NCI-H748 treated with DMSO at 0.1 percent for 48 hours (cell line): ENCODE data around the gene ACTMAP.

ENCODE experiments used
- DNase-seq: peaks from one replicate; lab custom pipeline; 2025; lab: John Stamatoyannopoulos, UW

Gene ACTMAP

GRCh38 chr19:40693150-40693788 lies 57.0 kb downstream of the ACTMAP start:
- DNase-seq = no peak

GRCh38 chr19:40692212-40692551 lies 58.1 kb downstream of the ACTMAP start:
- DNase-seq = no peak

GRCh38 chr19:40691421-40692211 lies 58.7 kb downstream of the ACTMAP start:
- DNase-seq = no peak
